Heart right ventricle (tissue), 16 donors: ENCODE data around the gene CASK. TPM values are rescaled to one million over a fixed set of nuclear protein-coding genes. Genes with fewer than 3 reads are reported as not detected.

Experiments
- ATAC-seq, 8 donors: fragments of 200-7000 bp; cut with Tn5 transposase; one replicate each; pipeline ENCODE4 v1.9.1; 2020; ENCODE audit warnings: mild to moderate bottlenecking in 8 of 8, moderate library complexity in 8 of 8, moderate number of reproducible peaks in 1 of 8
- DNase-seq, 2 donors: peaks; one replicate each; pipeline ENCODE4 v3.0.0-alpha.2; 2020
- H3K27ac ChIP-seq, 10 donors: fragments of 200-600 bp; sonication (generic) in 2 of 10; one replicate each; pipeline versions ENCODE4 v1.5.0 to v1.8.0; 2020 to 2022; ENCODE audit warnings: mild to moderate bottlenecking in 3 of 10
- H3K27me3 ChIP-seq, 7 donors: fragments of 200-600 bp; one replicate each; pipeline ENCODE4 v1.8.0; 2021 to 2022; ENCODE audit warnings: mild to moderate bottlenecking in 2 of 7
- H3K36me3 ChIP-seq, 9 donors: fragments of 200-600 bp; sonication (generic) in 1 of 9; one replicate each; pipeline versions ENCODE4 v1.5.0 to v1.8.0; 2020 to 2022; ENCODE audit warnings: mild to moderate bottlenecking in 2 of 9
- H3K4me1 ChIP-seq, 9 donors: fragments of 200-600 bp; sonication (generic) in 1 of 9; one replicate each; pipeline versions ENCODE4 v1.5.0 to v1.8.0; 2020 to 2022; ENCODE audit warnings: mild to moderate bottlenecking in 4 of 9
- H3K4me3 ChIP-seq, 10 donors: fragments of 200-600 bp; sonication (generic) in 2 of 10; one replicate each; pipeline versions ENCODE4 v1.5.0 to v1.8.0; 2020 to 2022; ENCODE audit warnings: mild to moderate bottlenecking in 7 of 10, moderate library complexity in 2 of 10
- H3K9me3 ChIP-seq, 11 donors: fragments of 200-600 bp in 10 of 11; sonication (generic) in 2 of 11; one replicate each; pipeline versions ENCODE4 v1.5.0 to v1.8.0; 2013 to 2022; ENCODE audit warnings: mild to moderate bottlenecking in 2 of 11, control low read depth in 1 of 11, moderate library complexity in 1 of 11
- WGBS, 2 donors: extraction: QIAGEN DNeasy Blood & Tissue Kit; methylation state at CpG; one replicate each; pipeline ENCODE4 v1.1.7; 2013; ENCODE audit warnings: inconsistent platforms in 1 of 2; 5-methylcytosine and 5-hydroxymethylcytosine counted together
- intact Hi-C, 10 donors: fragments of 100-400 bp; cut with DNase I; formaldehyde crosslinking; loops; one replicate each; pipeline versions ENCODE4 v1.11.1 to v1.14.2; 2022
- polyA plus RNA-seq, 2 donors: library from polyadenylated mRNA; stranded (reverse); fragments of 200-250 nt; gene quantifications; one replicate each; pipeline ENCODE4 v1.2.3, GENCODE V29; 2013
- total RNA-seq, 10 donors: library from RNA; stranded (reverse); fragmentation: NEBNext Ultra II Directional in 3 of 10; extraction: Animal tissue kit (Norgen Biotek cat#: 25700) in 3 of 10; gene quantifications; one replicate each; pipeline versions ENCODE4 v1.2.1 to v1.2.4, GENCODE V29; 2021 to 2023
- TF ChIP-seq, protein P1 (sequence below), 9 donors: fragments of 200-600 bp; sonication (generic) in 2 of 9; IDR thresholded peaks; one replicate each; pipeline versions ENCODE4 v1.5.0 to v1.8.0; 2021 to 2022; ENCODE audit warnings: antibody characterized with exemption in 9 of 9, mild to moderate bottlenecking in 5 of 9, moderate library complexity in 1 of 9
- donor health status: Arrhythmogenic right ventricular cardiomyopathy.
- donor health status: ischemic (EF 13 %, LVEDD 7.1; RV severe dilation, severe dysfunction).
- donor health status: healthy with polysubstance abuse.
- donor health status: DM: no; HTN: yes; CAD: no.
- donor health status: DM: no; HTN: no; CAD: no.
- donor health status: ischemic (EF 25% LVEDD 6.9; RV normal size, moderate dysfunction).
- donor health status: ischemic (EF 25% LVEDD 5.7; RV mildly dilated, moderate dysfunction).
- donor health status: healthy.
- donor health status: DM: yes; HTN: yes; CAD: no.
- donor health status: Ischemic cardiomyopathy.
- donor health status: ischemic (EF 35%, LVEDD 5.7; RV mildly dilated, moderate dysfunction).
- donor health status: nonischemic (EF 11% LVEDD 7.7; RV severe dilation, severe dysfunction).
- donor health status: DM: yes; HTN: yes; CAD: no.
- donor health status: PGD.
- donor health status: ischemic (EF 29% LVEDD 5.4; RV normal size, mild dysfunction).
- donor health status: nonischemic (EF 23%, LVEDD 6.1; RV moderate dilation, normal function).

The CASK gene
- total and polyA plus RNA-seq, 12 donors: 2.2 to 20.7 (median 12.7) TPM

DNA sequence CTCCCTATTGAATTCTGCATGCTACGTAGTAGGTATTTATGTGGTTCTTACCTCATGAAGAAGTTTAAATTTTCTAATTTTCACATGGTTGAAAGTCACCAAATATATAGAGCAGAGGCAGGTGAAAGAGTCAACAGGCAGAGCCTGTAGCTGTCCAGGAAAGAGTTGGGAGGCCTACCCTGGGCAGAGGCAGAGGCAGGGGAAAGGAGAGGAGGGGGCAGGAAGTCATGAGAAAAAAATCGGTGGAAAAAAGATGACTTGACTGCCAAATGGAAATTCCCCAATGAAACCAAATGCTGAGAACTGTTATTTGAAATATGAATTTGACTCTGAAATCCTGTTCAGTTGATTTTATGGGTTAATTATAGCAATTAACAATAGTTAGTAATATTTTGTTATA is 257.7 kb downstream of the CASK start:
- Histone ChIP-seq H3K4me3 (no peak overlapping the region), H3K36me3 (peaks cover 0 to 6% (median 0%) of the 10 kb centered on the region in 9 donors), H3K27ac (peak overlapping the region in 2 of 10 donors; percentile 3 to 34), H3K4me1 (peaks cover 0 to 37% (median 9%) of the 10 kb centered on the region in 9 donors), H3K27me3 (peaks cover 0 to 49% (median 0%) of the 10 kb centered on the region in 7 donors), H3K9me3 (no peaks in the 10 kb centered on the region)
- DNase-seq (peak in 1 of 2 donors; percentile 4), ATAC-seq (peak in 2 of 8 donors; percentile 41 to 56)
- TF ChIP-seq, protein P1, sequence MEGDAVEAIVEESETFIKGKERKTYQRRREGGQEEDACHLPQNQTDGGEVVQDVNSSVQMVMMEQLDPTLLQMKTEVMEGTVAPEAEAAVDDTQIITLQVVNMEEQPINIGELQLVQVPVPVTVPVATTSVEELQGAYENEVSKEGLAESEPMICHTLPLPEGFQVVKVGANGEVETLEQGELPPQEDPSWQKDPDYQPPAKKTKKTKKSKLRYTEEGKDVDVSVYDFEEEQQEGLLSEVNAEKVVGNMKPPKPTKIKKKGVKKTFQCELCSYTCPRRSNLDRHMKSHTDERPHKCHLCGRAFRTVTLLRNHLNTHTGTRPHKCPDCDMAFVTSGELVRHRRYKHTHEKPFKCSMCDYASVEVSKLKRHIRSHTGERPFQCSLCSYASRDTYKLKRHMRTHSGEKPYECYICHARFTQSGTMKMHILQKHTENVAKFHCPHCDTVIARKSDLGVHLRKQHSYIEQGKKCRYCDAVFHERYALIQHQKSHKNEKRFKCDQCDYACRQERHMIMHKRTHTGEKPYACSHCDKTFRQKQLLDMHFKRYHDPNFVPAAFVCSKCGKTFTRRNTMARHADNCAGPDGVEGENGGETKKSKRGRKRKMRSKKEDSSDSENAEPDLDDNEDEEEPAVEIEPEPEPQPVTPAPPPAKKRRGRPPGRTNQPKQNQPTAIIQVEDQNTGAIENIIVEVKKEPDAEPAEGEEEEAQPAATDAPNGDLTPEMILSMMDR (IDR thresholded peaks at IDR 0.05): no peak
- intact Hi-C loops: no loop called here
- WGBS, 2 donors: 55 to 76% methylated on average over 2 of the region's 2 CpGs

DNA sequence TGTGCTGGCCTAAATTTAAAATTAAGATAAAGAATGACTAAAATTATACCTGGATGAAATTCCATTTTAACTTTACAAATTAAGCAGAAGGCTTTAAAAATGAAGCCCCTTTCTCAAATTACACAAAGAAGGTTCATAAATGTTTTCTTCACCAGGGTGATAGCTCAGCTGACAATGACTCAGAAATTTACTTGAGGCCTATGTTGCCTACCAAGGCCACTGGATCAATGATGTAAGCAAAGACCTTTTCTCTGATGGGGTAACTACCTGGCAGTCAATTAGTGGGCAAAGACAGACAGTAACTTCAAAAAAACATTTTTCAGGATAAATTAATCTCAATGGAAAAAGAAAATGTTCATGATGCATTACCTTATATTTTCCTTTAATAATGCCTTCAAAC is 258.4 kb downstream of the CASK start:
- ATAC-seq (no peak), DNase-seq (no peak)
- TF ChIP-seq, protein P1 (IDR thresholded peaks at IDR 0.05): no peak
- no peak overlapping the region for H3K4me3 ChIP-seq
- H3K4me1 ChIP-seq: peaks cover 0 to 37% (median 9%) of the 10 kb centered on the region in 9 donors
- peaks cover 0 to 51% (median 0%) of the 10 kb centered on the region in 7 donors for H3K27me3 ChIP-seq
- peaks cover 0 to 7% (median 0%) of the 10 kb centered on the region in 9 donors for H3K36me3 ChIP-seq
- peak overlapping the region in 1 of 10 donors; percentile 34 for H3K27ac ChIP-seq
- no peaks in the 10 kb centered on the region for H3K9me3 ChIP-seq
- intact Hi-C loops: no loop called here

DNA sequence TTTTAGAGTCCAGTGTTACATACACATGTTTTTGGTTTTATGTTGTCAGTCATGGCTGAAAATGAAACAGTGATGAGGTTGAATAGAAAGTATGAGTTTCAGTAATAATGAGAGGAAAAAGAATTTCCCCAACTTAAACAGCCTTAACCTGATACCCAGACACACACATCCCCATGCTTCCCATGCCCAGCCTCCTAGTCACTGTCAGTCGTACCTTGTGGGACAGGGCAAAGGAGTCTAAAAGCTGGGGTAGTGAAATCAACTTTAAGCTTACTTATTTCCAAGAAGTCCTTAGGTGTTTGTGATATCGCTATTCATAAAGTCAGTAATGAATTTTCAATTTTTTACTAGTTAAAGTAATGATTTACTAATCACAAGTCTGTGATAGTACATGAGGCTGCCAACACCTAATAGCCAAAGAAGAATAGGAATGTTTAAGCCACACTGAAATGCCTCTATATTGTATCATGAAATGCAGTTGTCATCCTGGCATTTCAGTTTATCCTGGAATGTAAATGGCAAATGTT is 258.9 kb downstream of the CASK start:
- WGBS, 2 donors: 97 to 98% methylated on average over 2 of the region's 2 CpGs
- Histone ChIP-seq H3K4me3 (no peak overlapping the region), H3K36me3 (peaks cover 0 to 12% (median 0%) of the 10 kb centered on the region in 9 donors), H3K27ac (peak overlapping the region in 1 of 10 donors; percentile 34), H3K4me1 (peaks cover 0 to 37% (median 9%) of the 10 kb centered on the region in 9 donors), H3K27me3 (peaks cover 0 to 47% (median 0%) of the 10 kb centered on the region in 7 donors), H3K9me3 (no peaks in the 10 kb centered on the region)
- ATAC-seq: no peak
- no peak for DNase-seq
- intact Hi-C loops: no loop called here
- TF ChIP-seq, protein P1 (IDR thresholded peaks at IDR 0.05): no peak

DNA sequence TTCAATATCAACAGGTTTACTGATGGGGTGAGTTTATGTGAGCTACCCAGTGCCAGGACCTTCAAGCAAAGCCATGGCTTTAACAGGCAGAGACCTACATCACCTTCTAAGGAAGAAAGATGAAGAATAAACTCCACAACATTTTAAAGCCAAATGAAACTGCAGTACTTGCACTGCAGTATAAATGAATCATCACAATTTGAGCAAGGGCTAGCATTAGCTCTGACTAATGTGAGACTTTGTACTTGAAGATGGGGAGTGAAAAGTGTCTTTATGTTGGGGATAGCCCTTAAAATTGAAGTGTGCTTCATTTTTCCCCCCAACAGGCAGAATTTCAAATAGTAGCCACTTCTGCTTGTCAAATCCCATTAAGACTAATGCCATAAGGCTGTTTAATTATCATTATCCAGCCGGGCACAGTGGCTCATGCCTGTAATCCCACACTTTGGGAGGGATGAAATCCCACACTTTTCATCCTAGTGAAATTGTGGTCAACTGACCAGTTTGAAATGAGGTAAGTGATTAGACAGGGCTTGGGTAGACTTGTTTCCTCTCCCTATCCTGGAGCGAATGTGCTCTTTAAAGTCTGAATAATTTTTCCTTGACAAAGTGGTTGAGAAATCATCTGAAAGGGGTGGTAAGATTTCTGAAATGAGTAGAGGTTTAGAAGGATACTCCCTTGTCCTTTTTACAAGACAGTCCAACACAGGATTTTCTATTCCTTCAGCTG is 261.8 kb downstream of the CASK start:
- Histone ChIP-seq H3K27me3 (peaks cover 0 to 37% (median 0%) of the 10 kb centered on the region in 7 donors), H3K27ac (no peak overlapping the region), H3K4me1 (peaks cover 0 to 36% (median 8%) of the 10 kb centered on the region in 9 donors), H3K36me3 (peaks cover 0 to 34% (median 0%) of the 10 kb centered on the region in 9 donors), H3K4me3 (no peak overlapping the region), H3K9me3 (no peaks in the 10 kb centered on the region)
- TF ChIP-seq, protein P1 (IDR thresholded peaks at IDR 0.05): no peak
- DNase-seq (no peak), ATAC-seq (no peak)
- WGBS, 2 donors: 88 to 90% methylated on average over 2 of the region's 2 CpGs
- intact Hi-C loops: no loop called here
